Measurements from ENCODE around the gene SPRR1B.

SPRR1B gene

GRCh38 chr1:153072806-153073726 lies 42.1 kb downstream of the SPRR1B start:
- TF ChIP-seq FOXP2 (optimal IDR thresholded peaks at IDR 0.05; ENCODE audit: borderline replicate concordance, extremely low read depth, extremely low read length, insufficient read depth) (no peak), TAF1 (IDR thresholded peaks at IDR 0.05; ENCODE audit: borderline replicate concordance, insufficient read depth, low read length) (no peak), SIN3A (IDR thresholded peaks at IDR 0.05; ENCODE audit: borderline replicate concordance, insufficient read depth, low read length) (no peak), POLR2AphosphoS5 (IDR thresholded peaks at IDR 0.05; ENCODE audit: low read depth, low read length) (no peak)
- TF ChIP-seq, protein P1, sequence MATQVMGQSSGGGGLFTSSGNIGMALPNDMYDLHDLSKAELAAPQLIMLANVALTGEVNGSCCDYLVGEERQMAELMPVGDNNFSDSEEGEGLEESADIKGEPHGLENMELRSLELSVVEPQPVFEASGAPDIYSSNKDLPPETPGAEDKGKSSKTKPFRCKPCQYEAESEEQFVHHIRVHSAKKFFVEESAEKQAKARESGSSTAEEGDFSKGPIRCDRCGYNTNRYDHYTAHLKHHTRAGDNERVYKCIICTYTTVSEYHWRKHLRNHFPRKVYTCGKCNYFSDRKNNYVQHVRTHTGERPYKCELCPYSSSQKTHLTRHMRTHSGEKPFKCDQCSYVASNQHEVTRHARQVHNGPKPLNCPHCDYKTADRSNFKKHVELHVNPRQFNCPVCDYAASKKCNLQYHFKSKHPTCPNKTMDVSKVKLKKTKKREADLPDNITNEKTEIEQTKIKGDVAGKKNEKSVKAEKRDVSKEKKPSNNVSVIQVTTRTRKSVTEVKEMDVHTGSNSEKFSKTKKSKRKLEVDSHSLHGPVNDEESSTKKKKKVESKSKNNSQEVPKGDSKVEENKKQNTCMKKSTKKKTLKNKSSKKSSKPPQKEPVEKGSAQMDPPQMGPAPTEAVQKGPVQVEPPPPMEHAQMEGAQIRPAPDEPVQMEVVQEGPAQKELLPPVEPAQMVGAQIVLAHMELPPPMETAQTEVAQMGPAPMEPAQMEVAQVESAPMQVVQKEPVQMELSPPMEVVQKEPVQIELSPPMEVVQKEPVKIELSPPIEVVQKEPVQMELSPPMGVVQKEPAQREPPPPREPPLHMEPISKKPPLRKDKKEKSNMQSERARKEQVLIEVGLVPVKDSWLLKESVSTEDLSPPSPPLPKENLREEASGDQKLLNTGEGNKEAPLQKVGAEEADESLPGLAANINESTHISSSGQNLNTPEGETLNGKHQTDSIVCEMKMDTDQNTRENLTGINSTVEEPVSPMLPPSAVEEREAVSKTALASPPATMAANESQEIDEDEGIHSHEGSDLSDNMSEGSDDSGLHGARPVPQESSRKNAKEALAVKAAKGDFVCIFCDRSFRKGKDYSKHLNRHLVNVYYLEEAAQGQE (IDR thresholded peaks at IDR 0.05; ENCODE audit: insufficient read depth in 1 of 2, low read depth in 2 of 2, low read length in 2 of 2): no peak

DNA sequence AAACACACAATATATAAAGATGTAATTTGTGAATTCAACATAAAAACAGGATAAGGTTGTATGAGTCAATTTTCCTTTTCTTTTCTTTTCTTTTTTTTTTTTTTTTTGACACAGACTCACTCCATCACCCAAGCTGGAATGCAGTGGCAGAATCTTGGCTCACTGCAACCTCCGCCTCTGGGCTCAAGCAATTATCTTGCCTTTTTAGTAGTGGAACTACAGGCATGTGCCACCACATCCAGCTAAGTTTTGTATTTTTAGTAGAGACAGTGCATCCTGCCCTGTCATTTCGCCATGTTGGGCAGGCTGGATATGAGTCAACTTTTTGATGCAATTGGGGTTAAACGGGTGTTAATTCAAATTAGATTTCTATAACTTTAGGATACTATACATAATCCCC lies 50.7 kb downstream of the SPRR1B start:
- TF ChIP-seq TAF1 (IDR thresholded peaks at IDR 0.05; ENCODE audit: borderline replicate concordance, insufficient read depth, low read length) (no peak), SIN3A (IDR thresholded peaks at IDR 0.05; ENCODE audit: borderline replicate concordance, insufficient read depth, low read length) (no peak), POLR2AphosphoS5 (IDR thresholded peaks at IDR 0.05; ENCODE audit: low read depth, low read length) (no peak), FOXP2 (optimal IDR thresholded peaks at IDR 0.05; ENCODE audit: borderline replicate concordance, extremely low read depth, extremely low read length, insufficient read depth) (no peak)
- TF ChIP-seq, protein P1 (IDR thresholded peaks at IDR 0.05; ENCODE audit: insufficient read depth in 1 of 2, low read depth in 2 of 2, low read length in 2 of 2): no peak
